K562 (cell line): ENCODE data around the gene AQP9. TPM values are rescaled to one million over a fixed set of nuclear protein-coding genes. Genes with fewer than 3 reads are reported as not detected.

Experiments
- ATAC-seq: fragments of 200-7000 bp; cut with Tn5 transposase; 3 replicates; pipeline ENCODE4 v1.9.1; 2020; ENCODE audit warnings: moderate library complexity
- BruUV-seq: library from RNA; stranded (reverse); fragments of 400-500 nt; replicated peaks from 2 replicates; lab custom pipeline; 2021; lab: Mats Ljungman, UMichigan
- CTCF ChIA-PET: fragments of 300-600 bp; formaldehyde crosslinking; extraction: SDS; loops from one replicate; lab custom pipeline; 2021; ENCODE audit warnings: low intra/inter-chr PET ratio; lab: Yijun Ruan, JAX
- POLR2A ChIA-PET: fragments of 300-600, 350-650 bp; sonication (Branson Sonifier 250); formaldehyde crosslinking; extraction: SDS; loops from one replicate; lab custom pipeline; 2021; ENCODE audit warnings: antibody characterized with exemption, inconsistent platforms; lab: Yijun Ruan, JAX
- DNase-seq, 4 experiments: peaks; one replicate each; pipeline versions ENCODE4 v3.0.0 to v3.0.0-alpha.2; 2011 to 2018; ENCODE audit warnings: low spot score in 3 of 4, mixed read lengths in 3 of 4; ENCODE audit errors: extremely low read depth in 1 of 4
- FAIRE-seq: peaks from 2 replicates; lab custom pipeline; 2011; peaks lifted over from hg19 to GRCh38; lab: Jason Lieb, UNC
- H2AFZ ChIP-seq: 2 replicates; pipeline ENCODE4 v1.6.0; 2011; ENCODE audit warnings: low read depth, low read length, control low read depth, inconsistent platforms
- H3K27ac ChIP-seq: fragments of 200-600 bp; 3 replicates; pipeline ENCODE4 v1.8.0; 2011; ENCODE audit warnings: low read depth, mild to moderate bottlenecking, control low read depth, inconsistent platforms, low read length, moderate library complexity, mixed read lengths; ENCODE audit errors: extremely low read depth
- H3K27me3 ChIP-seq, 2 experiments: fragments of 300-600 bp in 1 of 2; 2 replicates in 1 of 2; 3 replicates in 1 of 2; pipeline versions ENCODE4 v1.6.0 to v1.8.0; 2011; ENCODE audit warnings: inconsistent platforms in 2 of 2, low read length in 2 of 2, mild to moderate bottlenecking in 1 of 2, mixed read lengths in 1 of 2, moderate library complexity in 1 of 2; ENCODE audit not compliant: control insufficient read depth in 2 of 2, insufficient read depth in 2 of 2
- H3K36me3 ChIP-seq: fragments of 300-600 bp; 3 replicates; pipeline ENCODE4 v1.8.0; 2011; ENCODE audit warnings: mild to moderate bottlenecking, low read length, inconsistent platforms; ENCODE audit not compliant: control insufficient read depth, insufficient read depth
- H3K4me1 ChIP-seq, 2 experiments: fragments of 200-600 bp in 1 of 2; replicated peaks in 1 of 2; 2 replicates in 1 of 2; 3 replicates in 1 of 2; pipeline versions ENCODE4 v1.5.1 to v1.8.0; 2011; ENCODE audit warnings: inconsistent platforms in 2 of 2, low read length in 2 of 2, mild to moderate bottlenecking in 1 of 2, mixed read lengths in 1 of 2, moderate library complexity in 1 of 2; ENCODE audit not compliant: control insufficient read depth in 2 of 2, insufficient read depth in 2 of 2
- H3K4me2 ChIP-seq: 2 replicates; pipeline ENCODE4 v1.6.1; 2011; ENCODE audit warnings: low read length, control low read depth, inconsistent platforms, mixed read lengths; ENCODE audit not compliant: insufficient read depth
- H3K4me3 ChIP-seq: fragments of 200-600 bp; sonication (generic), shearing (Covaris generic); 2 replicates; pipeline ENCODE4 v1.5.1; 2016; ENCODE audit warnings: control low read depth, inconsistent platforms
- H3K79me2 ChIP-seq: fragments of 200-600 bp; 3 replicates; pipeline ENCODE4 v1.8.0; 2011; ENCODE audit warnings: low read length, inconsistent platforms; ENCODE audit not compliant: control insufficient read depth, insufficient read depth
- H3K9ac ChIP-seq, 2 experiments: 2 replicates each; pipeline versions ENCODE4 v1.6.0 to v1.6.1; 2011; ENCODE audit warnings: low read depth in 2 of 2, low read length in 2 of 2, control low read depth in 1 of 2, inconsistent platforms in 1 of 2, mild to moderate bottlenecking in 1 of 2, mixed read lengths in 1 of 2; ENCODE audit not compliant: insufficient read depth in 1 of 2
- H3K9me1 ChIP-seq: one replicate; pipeline ENCODE4 v1.6.0; 2011; ENCODE audit warnings: inconsistent platforms, mild to moderate bottlenecking, low read length, moderate library complexity; ENCODE audit not compliant: control insufficient read depth, insufficient read depth
- H3K9me3 ChIP-seq: replicated peaks from 2 replicates; pipeline ENCODE4 v1.5.1; 2011; ENCODE audit warnings: low read depth, low read length, inconsistent platforms; ENCODE audit not compliant: control insufficient read depth, insufficient read depth
- H4K20me1 ChIP-seq: replicated peaks from 2 replicates; pipeline ENCODE4 v1.6.1; 2011; ENCODE audit warnings: low read length, inconsistent platforms, mixed read lengths; ENCODE audit not compliant: control insufficient read depth, insufficient read depth
- ZNF766 ChIP-seq: fragments of 200-800 bp; sonication (Bioruptor generic); conservative IDR thresholded peaks from 2 replicates; pipeline ENCODE4 v1.6.1; 2016; ENCODE audit warnings: missing genetic modification characterization, missing compliant biosample characterization
- ZNF780A ChIP-seq: fragments of 250-450 bp; sonication (Bioruptor Pico); IDR thresholded peaks from 2 replicates; pipeline ENCODE4 v1.5.0; 2021; ENCODE audit warnings: mild to moderate bottlenecking
- WGBS: fragments of 100-300 bp; shearing (Covaris generic); methylation state at CpG from one replicate; pipeline ENCODE4 v1.1.6; 2016; ENCODE audit warnings: low coverage, mixed read lengths; ENCODE audit not compliant: insufficient coverage; ENCODE audit errors: missing lambda C conversion rate; 5-methylcytosine and 5-hydroxymethylcytosine counted together
- in situ Hi-C: fragments of 300-500 bp; cut with MboI; formaldehyde crosslinking; loops from 4 replicates; pipeline ENCODE4 v1.15.0; 2018; ENCODE audit warnings: inconsistent platforms, mixed read lengths
- intact Hi-C: fragments of 100-400 bp; cut with micrococcal nuclease; formaldehyde crosslinking; loops from 2 replicates; pipeline ENCODE4 v1.14.2; 2022
- polyA plus RNA-seq, 8 experiments: library from polyadenylated mRNA; depleted of rRNA in 4 of 8; stranded (reverse) in 5 of 8; unstranded in 3 of 8; fragments of >200 nt; fragmentation: Nextera tagmentation in 2 of 8; fragmentation: Illumina TruSeq in 1 of 8; extraction: Ambion mirVana in 2 of 8; extraction: Trizol in 1 of 8; gene quantifications; 2 replicates each; pipeline versions ENCODE4 v1.2.1 to v1.2.3, GENCODE V29; 2011 to 2014; ENCODE audit warnings: inconsistent platforms in 1 of 8, missing spikeins in 1 of 8
- total RNA-seq, 7 experiments: library from RNA; depleted of rRNA in 6 of 7; stranded (reverse); fragments of >200 nt in 6 of 7; fragmentation: Illumina TruSeq in 2 of 7; extraction: Trizol in 2 of 7; gene quantifications; 2 replicates each; pipeline versions ENCODE4 v1.2.1 to v1.2.3, GENCODE V29; 2011 to 2021; ENCODE audit warnings: low replicate concordance in 1 of 7
- TF ChIP-seq, protein P1 (sequence below), 3 experiments: IDR thresholded peaks in 2 of 3; conservative IDR thresholded peaks in 1 of 3; 2 replicates each; pipeline ENCODE4 v1.5.1; 2011 to 2012; ENCODE audit warnings: low read length in 3 of 3, mild to moderate bottlenecking in 3 of 3, control low read depth in 2 of 3, improper control_type of control experiment in 1 of 3, inconsistent platforms in 1 of 3, low read depth in 1 of 3, mixed read lengths in 1 of 3, moderate library complexity in 1 of 3; ENCODE audit not compliant: insufficient read depth in 2 of 3

AQP9 gene
- total and polyA plus RNA-seq, 9 of the 15 experiments (the other 6 are each of a cell fraction or from before 2014, with no cell fraction given), result 0.04 to 0.33 (median 0.07) TPM; not detected in 4

DNA sequence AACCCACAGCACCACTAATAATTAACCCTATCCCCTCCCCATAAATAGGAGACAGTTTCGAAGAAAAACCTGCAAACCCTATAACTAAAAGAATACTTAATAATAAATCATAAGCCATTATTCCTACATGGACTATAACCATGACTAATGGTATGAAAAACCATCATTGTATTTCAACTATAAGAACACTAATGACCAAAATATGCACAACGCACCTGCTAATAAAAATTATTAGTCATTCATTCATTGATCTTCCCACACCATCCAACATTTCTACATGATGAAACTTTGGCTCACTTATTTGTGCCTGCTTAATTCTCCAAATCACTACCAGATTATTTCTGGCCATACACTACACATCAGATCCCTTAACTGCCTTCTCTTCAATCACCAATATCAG lies 16.6 kb downstream of the AQP9 start:
- no peak for ATAC-seq
- Histone ChIP-seq H3K4me3 (no peak overlapping the region), H3K27ac (no peak overlapping the region), H3K79me2 (no peaks in the 10 kb centered on the region), H3K27me3 (no peaks in the 10 kb centered on the region)
- POLR2A ChIA-PET, result interaction anchor here (0.6 kb wide), 1 partner anchor 598 kb away, joined by 4 read pairs; no protein-coding TSS in a partner anchor
- 68% methylated on average over 2 of the region's 2 CpGs for whole genome bisulfite sequencing
- BruUV-seq, result no TSS peak
- TF ChIP-seq ZNF780A (CRISPR knock-in tag) (no peak), ZNF766 (no peak)
- TF ChIP-seq, protein P1, sequence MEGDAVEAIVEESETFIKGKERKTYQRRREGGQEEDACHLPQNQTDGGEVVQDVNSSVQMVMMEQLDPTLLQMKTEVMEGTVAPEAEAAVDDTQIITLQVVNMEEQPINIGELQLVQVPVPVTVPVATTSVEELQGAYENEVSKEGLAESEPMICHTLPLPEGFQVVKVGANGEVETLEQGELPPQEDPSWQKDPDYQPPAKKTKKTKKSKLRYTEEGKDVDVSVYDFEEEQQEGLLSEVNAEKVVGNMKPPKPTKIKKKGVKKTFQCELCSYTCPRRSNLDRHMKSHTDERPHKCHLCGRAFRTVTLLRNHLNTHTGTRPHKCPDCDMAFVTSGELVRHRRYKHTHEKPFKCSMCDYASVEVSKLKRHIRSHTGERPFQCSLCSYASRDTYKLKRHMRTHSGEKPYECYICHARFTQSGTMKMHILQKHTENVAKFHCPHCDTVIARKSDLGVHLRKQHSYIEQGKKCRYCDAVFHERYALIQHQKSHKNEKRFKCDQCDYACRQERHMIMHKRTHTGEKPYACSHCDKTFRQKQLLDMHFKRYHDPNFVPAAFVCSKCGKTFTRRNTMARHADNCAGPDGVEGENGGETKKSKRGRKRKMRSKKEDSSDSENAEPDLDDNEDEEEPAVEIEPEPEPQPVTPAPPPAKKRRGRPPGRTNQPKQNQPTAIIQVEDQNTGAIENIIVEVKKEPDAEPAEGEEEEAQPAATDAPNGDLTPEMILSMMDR (IDR thresholded peaks at IDR 0.05 in 2 of 3, conservative IDR thresholded peaks at IDR 0.05 in 1 of 3; ENCODE audit: insufficient read depth in 2 of 3, low read depth in 1 of 3, low read length in 3 of 3), result no peak
- TF ChIP-seq, all 486 proteins: peak for 0
- no peaks in the 10 kb centered on the region for H3K9me1 ChIP-seq
- intact Hi-C loops, result no loop called here
- no peaks in the 10 kb centered on the region for H3K36me3 ChIP-seq
- no peak overlapping the region for H3K9ac ChIP-seq
- no peak overlapping the region for H2AFZ ChIP-seq
- H4K20me1 ChIP-seq, result no peaks in the 10 kb centered on the region
- DNase-seq (no peak), FAIRE-seq (no peak)
- no peak overlapping the region for H3K4me2 ChIP-seq
- CTCF ChIA-PET, result no interaction called here
- H3K9me3 ChIP-seq, result no peaks in the 10 kb centered on the region
- no peaks in the 10 kb centered on the region for H3K4me1 ChIP-seq
- in situ Hi-C loops, result no loop called here
